Measurements from ENCODE around the gene CATSPER4.
"Not testable (repeated sequence)": the region's sequence is repeated elsewhere in the genome, so short reads cannot be mapped to it uniquely, and the experiment has no call there.

CATSPER4 gene

DNA sequence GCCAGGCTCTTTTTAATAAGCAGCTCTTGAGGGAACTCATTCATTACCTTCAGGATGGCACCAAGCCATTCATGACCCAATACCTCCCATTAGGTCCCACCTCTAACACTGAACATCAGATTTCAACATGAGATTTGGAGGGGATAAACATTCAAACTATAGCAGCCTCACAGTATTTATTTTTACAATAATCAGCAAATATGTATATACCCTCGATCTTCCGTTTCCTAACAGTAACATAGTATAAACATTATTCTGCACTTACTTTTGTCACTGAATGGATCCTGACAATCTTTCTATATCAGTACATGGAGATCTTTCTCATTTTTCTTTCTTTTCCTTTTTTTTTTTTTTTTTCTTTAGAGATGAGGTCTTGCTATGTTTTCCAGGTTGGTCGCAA, 5.4 kb downstream of the CATSPER4 start:
- FAIRE-seq = no peak

DNA sequence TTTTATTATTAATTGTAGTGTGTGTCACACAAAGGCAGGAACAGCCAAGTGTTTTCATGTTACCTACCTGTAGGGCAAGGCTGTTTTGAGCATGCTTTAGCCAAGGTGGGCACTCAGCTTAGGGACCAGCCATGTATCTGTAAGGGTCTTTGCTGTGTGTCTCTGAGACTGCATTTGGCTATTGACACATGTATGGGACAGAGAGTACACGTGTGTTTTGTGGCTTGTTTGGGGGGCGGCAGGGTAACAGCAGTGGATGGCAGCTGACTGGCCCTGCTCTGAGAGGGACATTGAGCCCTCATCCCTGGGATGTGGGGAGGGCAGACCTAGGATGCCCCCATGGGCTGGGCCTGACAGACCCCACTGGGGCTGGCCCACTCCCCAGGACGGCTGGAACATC, 6.9 kb downstream of the CATSPER4 start:
- FAIRE-seq = no peak

DNA sequence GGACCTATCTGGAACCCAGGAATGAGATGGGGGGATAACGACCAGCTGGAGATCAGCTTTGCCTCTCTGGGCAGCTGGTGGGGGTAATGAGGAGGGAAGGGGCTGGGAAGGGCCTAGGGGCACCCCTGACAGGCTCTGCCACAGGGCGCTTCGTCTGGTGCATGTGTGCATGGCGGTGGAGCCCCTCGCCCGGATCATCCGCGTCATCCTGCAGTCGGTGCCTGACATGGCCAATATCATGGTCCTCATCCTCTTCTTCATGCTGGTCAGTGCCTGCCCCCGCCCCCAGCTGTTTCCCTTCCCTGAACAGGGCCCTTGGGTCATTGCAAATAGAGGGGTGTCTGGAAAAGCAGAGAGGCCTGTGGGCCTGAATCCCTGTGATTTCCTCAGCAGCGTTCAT, 7.4 kb downstream of the CATSPER4 start:
- FAIRE-seq = no peak

DNA sequence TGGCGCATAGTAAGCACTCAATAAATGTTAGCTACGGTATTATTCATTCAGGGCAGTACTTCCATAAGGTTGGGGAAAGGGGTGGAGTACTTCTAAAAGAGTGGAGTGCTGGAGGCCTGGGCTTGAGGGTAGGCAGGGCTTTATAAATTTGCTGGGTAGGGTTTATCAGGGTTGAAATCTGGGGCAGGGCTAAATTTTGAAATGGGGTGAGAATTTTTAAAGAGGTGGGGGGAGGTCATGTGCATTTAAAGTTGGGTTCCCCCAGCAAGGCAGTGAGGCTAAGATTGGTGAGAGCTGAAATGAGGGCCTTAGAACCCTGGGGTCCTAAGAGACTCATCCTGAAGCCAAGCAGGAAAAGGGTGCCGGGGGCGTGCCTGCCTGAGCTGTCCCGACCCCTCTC, 10.0 kb downstream of the CATSPER4 start:
- FAIRE-seq = no peak

DNA sequence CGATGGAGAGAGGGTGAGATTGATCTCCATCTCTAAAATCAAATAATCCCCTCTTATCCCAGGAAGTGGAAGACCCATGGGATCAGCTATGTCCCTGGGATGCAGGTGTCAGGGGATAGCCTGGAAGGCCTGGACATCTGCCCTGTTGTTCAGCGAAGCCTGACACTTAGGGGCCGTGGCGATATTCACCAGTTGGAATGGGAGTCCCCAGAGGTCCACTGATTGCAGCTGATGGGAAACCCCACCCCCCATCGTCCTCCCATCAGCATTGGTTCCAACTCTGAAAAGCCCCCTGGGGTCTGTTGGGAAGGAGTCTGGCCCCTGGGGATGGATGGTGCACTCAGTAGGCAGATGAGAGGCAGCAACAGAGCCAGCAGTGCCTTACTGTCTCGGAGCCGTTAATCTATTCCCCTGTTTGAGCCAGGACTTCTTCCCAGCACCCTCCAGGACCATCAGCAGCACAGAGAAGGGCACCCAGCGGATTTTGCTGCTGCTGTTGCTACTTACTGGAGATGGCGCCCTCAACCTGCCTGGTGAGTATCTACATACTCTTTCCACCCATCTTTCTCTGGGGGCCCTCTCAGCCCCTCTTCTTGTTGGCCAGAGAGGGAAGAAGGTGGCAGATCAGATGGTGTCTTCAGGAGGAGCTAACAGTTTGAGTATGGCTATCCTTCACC, 13.4 kb downstream of the CATSPER4 start:
- no peak for FAIRE-seq

DNA sequence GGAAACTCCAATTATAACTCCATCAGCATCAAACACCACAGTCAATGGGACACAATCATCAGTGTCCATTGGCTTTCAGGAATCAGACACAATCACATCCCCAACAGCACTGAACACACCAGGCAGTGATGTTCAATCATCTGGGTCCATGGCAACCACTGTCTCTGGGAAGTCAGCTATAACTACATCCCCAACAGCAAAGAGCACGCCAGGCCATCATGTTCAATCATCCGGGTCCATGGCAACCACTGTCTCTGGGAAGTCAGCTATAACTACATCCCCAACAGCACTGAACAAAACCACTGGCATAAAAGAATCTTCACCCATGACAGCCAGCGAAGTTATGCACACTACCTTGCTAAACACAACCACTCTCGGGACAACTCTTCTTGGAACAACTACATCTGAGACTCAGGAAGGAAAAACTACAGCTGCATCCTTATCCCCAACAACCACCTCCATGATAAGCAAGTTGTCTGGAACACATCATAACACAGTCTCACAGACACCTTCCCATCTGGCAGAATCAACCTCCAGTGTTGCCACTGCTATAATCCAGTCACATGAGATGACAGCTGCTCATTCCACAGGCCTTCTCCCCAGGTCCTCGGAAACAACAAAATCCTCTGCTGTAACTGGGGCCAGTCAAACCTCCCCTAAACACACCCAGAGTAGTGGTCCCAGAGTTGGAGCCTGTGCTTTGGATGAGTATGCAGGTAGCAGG, 19.9 kb downstream of the CATSPER4 start:
- no peak for FAIRE-seq

DNA sequence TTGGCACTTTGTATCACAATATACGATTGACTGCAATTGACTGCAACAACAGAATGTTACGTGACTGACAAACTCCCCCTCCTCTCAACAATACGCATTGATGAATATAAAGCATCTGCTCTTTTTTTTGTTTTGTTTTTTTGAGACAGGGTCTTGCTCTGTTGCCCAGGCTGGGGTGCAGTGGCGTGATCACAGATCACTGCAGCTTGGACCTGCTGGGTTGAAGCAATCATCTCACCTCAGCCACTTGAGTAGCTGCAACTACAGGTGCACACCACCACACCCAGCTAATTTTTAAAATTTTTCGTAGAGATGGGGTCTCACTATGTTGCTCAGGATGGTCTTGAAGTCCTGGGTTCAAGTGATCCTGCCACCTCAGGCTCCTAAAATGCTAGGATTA, 22.3 kb downstream of the CATSPER4 start:
- FAIRE-seq = no peak

DNA sequence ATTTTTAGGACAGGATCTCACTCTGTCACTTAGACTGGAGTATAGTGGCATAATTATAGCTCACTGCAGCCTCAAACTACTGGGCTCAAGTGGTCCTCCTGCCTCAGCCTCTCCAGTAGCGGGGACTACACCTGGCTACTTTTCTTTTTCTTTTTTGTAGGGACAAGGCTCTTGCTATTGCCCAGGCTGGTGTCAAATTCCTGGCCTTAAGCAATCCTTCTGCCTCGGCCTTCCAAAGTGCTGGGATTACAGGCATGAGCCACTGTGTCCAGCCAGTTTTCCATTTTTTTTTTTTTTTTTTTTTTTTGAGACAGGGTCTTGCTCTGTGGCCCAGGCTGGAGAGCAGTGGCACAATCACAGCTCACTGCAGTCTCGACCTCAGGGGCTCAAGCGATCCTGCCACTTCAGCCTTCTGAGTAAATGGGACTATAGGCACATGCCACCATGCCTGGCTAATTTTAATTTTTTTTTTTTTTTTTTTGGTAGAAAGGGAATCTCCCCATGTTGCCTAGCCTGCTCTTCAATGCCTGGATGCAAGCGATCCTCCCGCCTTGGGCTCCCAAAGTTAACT, 23.0 kb downstream of the CATSPER4 start:
- no peak for FAIRE-seq

DNA sequence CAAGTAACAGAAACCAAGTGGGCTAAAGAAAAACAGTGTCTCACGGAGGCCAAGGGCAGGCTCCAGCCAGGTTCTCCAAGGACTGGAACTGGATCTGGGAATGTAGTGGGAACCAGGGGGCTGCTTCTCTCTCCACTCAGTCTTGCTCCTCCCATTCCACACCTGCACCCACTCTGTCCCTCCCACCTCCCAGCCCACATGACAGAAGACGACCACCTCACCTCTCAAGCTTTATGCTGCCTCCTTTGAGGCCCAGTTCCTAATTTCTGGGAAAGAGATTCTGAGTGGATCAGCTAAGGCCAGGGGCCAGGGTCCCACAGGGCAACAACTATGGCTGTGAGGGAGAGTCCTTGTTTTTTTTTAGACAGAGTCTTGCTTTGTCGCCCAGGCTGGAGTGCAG, 24.8 kb downstream of the CATSPER4 start:
- no peak for FAIRE-seq

DNA sequence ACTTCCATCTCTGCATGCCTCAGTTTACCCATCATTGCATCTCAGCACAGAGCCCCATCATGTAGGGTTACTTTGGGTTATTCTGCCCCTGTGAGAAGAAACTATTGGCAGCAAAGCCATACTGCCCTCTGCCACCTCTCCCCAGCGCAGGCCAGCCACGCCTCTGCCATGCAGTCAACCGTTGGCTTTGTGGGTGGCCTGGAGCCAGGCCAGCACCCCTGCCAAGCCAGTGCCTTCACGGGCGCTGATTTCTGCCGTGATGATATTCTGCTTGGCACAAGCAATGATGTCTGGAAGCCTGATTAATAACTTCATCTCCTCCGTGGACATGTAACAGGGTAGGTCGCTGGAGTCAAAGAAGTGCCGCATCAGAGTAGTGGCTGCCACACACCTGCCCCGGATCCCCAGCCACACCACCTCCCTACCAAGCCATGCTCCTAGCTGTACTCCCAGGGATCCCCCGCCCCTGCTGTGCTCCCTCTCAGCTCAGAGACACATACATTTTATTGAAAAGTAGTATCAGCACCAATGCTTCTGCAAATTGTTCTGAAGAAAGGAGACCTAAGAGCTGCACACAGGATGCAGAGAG, 28.6 kb downstream of the CATSPER4 start:
- FAIRE-seq = no peak

DNA sequence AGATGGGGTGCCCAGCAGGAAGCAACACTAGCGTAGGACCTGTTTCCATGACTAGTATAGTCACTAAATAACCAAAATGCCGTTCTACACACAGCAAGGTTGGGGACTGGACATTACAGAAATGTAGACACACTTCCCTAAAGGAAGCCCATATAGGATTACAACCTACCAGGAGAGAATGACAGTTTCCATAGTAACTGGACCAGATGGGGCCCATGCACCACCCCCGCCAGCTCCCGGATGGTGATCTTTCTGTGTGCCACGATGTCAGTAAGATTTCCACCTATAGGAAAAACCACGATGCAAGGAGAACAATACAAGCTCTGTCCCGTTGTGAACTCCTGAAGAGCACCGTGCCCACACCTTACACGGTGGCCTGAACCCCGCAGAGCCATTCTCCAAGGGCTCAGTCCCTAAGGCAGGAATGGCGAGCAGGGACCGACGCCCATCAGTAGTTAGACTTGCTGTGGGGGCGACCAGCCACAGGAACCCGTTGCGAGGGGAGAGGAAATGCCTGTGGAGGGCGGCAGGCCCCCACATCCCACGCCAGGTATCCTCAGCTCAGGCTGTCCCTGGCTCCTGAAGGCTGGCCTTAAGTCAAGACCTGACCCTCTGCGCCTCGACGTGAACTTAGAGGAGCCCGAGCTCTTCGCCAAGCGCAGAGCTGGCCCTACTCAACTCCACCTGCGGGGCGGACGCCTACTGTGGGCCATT, 30.0 kb downstream of the CATSPER4 start:
- FAIRE-seq = no peak

DNA sequence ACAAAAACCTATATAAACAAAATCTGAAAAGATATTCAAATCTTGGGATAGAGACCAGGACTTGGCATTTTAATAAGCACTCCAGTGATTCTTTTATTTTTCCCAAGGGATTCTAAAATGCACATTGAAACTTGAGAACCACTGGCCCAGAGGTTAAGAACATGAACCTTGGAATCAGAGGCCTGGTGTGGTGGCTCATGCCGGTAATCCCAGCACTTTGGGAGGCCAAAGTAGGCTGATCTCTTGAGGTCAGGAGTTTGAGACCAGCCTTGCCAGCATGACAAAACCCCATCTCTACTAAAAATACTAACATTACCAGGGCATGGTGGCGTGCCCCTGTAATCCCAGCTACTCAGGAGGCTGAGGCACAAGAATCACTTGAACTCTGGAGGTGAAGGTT, 30.7 kb downstream of the CATSPER4 start:
- FAIRE-seq = no peak

DNA sequence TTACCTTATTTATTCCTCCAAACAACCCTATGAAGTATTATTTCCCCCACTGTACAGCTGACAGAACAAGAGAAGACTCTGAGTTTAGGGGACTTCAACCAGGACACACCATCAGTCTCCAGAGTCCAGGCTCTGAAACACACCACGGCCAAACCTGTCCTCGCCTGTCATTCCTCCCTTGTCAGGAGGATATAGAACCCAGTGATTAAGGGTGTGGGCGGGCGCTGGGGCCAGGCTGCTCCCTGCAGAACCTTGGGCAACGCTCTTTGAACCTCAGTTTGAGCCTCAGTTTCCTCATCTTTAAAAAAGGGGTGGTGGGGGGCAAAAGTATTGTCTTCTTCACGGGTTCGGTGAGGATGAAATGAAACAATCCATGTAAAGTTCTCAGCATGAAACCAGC, 34.2 kb downstream of the CATSPER4 start:
- no peak for FAIRE-seq

DNA sequence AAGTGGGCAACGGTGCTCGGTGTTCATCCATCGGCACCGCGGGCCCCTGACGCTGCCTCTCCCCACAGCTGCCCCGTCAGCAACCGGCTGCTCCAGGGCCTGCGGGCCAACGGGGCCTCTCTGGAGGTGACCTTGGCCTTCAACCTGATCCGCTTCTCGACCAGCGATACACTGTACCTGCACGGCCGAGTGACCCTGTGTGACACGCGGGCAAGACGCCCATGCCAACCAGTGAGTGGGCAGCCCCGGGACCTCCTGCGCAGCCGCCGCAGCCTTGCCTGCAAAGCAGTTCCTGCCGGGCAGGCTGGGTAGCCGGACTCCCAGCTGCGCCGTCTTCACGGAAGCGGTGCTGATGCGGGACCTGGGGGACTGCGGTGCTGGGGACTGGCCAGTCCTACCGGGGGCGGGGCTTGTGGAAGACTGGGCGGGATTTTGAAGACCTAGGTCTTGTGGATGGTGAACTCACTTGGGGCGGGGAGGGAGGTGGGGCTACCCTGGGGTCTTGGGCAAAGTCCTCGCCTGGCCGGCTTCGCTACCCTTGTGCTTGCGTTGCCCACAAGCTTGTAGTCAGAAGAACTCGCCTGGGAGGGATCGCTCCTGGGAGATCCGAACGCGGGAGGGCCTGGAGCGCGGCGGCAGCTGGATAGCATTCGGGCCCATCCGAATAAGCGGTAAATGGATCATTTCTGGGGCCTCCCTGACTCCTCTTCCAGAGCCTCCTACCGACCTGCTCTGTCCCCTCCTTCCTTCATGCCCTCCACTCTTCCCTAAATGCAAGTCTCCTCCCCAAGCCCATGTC, 34.8 kb downstream of the CATSPER4 start:
- no peak for FAIRE-seq

DNA sequence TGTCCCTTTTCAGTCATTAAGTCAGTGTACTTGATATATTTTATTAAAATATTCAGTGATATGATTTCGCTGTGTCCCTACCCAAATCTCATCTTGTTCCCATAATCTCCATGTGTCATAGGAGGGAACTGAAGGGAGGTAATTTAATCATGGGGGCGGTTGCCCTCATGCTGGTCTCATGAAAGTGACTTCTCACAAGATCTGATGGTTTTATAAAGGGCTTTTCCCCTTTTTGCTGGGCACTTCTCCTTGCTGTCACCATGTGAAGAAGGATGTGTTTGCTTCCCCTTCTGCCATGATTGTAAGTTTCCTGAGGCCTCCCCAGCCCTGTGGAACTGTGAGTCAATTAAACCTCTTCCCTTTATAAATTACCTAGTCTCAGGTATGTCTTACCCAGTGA, 40.3 kb downstream of the CATSPER4 start:
- FAIRE-seq = not testable (repeated sequence)

DNA sequence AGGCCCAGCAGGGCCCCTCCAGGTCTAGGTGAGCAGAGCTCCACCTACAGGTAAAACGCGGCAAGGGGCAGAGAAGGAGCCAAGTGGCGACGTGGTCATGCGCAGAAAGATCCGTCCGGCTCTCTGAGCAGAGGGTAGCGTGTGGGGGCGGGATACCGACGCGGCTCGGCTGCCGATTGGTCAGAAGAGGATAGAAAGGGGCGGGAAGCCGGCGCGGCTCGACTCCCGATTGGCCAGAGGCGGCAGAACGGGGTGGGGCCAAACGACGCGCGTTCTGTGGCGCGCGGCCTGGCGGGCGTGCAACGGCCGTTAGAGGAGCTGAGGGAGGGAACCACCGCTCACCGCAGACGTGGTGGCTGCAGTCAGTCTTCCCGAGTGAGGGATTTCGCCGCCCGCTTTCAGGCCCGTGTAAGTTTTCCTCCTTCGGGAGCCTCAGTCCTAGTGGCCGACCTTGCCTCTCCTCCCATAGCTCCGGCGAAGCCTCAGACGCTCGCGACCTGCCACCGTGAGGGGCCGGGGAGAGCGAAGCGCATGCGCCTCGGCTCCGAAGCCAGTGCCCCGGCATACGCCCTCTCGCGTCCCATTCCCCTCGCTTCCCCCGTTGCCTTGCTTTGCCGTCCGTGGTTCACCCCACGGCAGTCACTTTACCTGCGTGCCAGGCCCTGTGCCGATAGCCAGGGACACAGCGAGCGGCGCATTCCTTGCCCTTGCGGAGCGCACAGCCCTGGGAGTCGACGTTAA, 43.7 kb downstream of the CATSPER4 start, which contains the start of gene CEP85:
TSS of gene CEP85 (plus strand) at position 298 of the 741 bp plus-strand sequence. CDS start 5,584 bp downstream, outside the sequence.
- FAIRE-seq = peak; percentile 95

DNA sequence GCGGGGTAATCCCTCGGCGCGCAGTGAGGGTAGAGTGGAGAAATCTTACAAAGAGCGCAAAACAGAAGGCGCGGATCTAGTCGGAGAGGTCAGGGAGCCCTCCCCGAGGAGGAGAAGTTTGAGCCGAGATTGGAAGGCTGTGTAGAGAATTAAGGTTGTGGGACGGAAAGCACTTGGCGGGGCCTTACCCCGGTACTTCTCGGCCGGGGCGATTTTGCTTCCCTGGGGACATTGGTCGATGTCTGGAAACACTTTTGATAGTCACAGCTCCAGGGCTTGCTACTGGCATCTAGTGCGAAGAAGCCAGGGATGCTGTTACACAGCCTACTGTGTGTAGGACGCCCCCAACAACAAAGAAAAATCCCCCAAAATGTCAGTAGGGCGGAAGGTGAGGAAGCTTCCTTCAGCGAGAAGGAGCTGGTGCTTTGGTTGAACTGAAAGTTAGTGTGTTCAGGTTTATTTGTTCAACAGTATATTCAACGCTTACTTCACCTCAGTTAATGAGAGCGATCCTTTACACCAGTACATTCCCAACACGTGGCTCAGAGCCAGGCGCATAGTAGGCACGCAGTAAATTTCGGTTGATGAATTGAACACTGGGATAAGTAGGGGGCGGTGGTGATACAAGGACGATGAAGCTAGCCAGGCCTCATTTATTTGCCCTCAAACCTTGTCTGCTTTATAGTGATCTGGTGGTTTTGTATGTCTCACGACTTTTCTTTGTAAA, 44.4 kb downstream of the CATSPER4 start:
- FAIRE-seq = no peak

DNA sequence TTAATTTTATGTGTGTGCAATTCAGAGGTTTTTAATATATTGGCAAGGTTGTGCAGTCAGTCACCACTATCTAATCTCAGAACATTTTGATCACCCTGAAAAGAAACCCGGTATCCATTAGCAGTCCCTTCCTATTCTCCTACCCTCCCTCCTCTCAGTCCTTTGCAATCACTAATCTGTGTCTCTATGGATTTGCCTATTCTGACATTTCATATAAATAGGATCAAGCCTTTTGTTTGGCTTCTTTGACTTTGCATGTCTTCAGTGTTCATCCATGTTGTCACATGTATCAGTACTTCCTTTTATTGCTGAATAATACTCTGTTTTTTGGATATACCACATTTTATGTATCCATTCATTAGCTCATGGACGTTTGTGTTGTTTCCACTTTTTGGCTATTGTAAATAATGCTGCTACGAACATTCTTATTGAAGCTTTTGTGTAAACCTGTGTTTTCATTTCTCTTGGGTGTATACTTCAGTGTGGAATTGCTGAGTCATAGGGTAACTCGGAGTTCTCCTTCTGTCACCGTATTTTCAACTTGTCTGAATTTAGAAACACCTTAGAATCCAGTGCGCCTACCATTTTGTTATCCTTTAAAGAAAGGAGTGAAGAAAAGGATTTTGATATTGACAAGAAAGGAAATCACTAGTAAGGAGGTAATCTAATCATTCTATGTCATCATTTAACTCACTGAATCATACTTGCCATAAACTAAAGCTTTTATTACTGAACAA, 47.0 kb downstream of the CATSPER4 start:
- FAIRE-seq = no peak

DNA sequence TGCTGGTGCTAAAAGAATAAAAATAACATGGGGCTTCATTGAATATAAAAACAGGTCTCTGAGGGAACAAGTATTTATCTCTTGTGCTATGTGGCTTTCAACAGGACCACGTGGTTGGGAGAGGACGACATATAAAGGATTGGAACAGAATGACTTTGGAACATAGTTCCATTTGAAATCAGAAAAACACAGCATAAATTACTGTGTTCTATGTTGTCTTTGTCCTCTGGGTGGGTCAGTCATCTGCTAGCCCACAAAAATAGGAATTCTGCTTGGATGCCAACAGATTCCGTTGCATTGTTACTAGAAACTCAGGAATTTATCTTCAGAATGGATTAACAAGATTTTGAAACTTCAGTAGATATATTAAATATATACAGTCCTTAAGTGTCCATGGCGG, 49.5 kb downstream of the CATSPER4 start:
- FAIRE-seq = no peak
